Liver (tissue), 9 donors: ENCODE data around the gene WDR37. TPM values are rescaled to one million over a fixed set of nuclear protein-coding genes. Genes with fewer than 3 reads are reported as not detected.

Experiments
- DNase-seq: peaks from one replicate; pipeline ENCODE4 v3.0.0-alpha.2; 2017; ENCODE audit warnings: low spot score
- H3K27ac ChIP-seq, 2 donors: one replicate each; pipeline ENCODE4 v1.7.0; 2013; ENCODE audit warnings: inconsistent platforms in 2 of 2, low read length in 2 of 2, control low read depth in 1 of 2, low read depth in 1 of 2, mild to moderate bottlenecking in 1 of 2
- H3K27me3 ChIP-seq, 4 donors: one replicate each; pipeline versions ENCODE4 v1.6.1 to v1.7.0; 2013; ENCODE audit warnings: low read length in 3 of 4, inconsistent platforms in 1 of 4, mild to moderate bottlenecking in 1 of 4, moderate library complexity in 1 of 4; ENCODE audit not compliant: control insufficient read depth in 4 of 4, insufficient read depth in 4 of 4
- H3K36me3 ChIP-seq, 4 donors: one replicate each; pipeline versions ENCODE4 v1.6.1 to v1.7.0; 2013; ENCODE audit warnings: low read length in 3 of 4, mild to moderate bottlenecking in 3 of 4, low read depth in 1 of 4, moderate library complexity in 1 of 4; ENCODE audit not compliant: control insufficient read depth in 4 of 4, insufficient read depth in 3 of 4
- H3K4me1 ChIP-seq, 4 donors: one replicate each; pipeline versions ENCODE4 v1.6.1 to v1.7.0; 2013; ENCODE audit warnings: low read length in 3 of 4, mild to moderate bottlenecking in 3 of 4, moderate library complexity in 1 of 4; ENCODE audit not compliant: control insufficient read depth in 4 of 4, insufficient read depth in 4 of 4
- H3K4me3 ChIP-seq, 3 donors: one replicate each; pipeline versions ENCODE4 v1.6.1 to v1.7.0; 2013; ENCODE audit warnings: low read length in 3 of 3, control low read depth in 1 of 3, low read depth in 1 of 3, mild to moderate bottlenecking in 1 of 3
- H3K9ac ChIP-seq, 2 donors: one replicate each; pipeline ENCODE4 v1.7.0; 2013; ENCODE audit warnings: low read length in 2 of 2, mild to moderate bottlenecking in 2 of 2, moderate library complexity in 2 of 2, control low read depth in 1 of 2, low read depth in 1 of 2
- H3K9me3 ChIP-seq, 4 donors: one replicate each; pipeline versions ENCODE4 v1.6.1 to v1.7.0; 2013; ENCODE audit warnings: low read length in 3 of 4; ENCODE audit not compliant: control insufficient read depth in 4 of 4
- HNF4A ChIP-seq, 2 donors: conservative IDR thresholded peaks; 2 replicates each; pipeline ENCODE4 v1.6.1; 2016; ENCODE audit warnings: antibody characterized with exemption in 2 of 2, mild to moderate bottlenecking in 2 of 2
- HNF4G ChIP-seq: IDR thresholded peaks from 2 replicates; pipeline ENCODE4 v1.6.1; 2016; ENCODE audit warnings: antibody characterized with exemption
- JUND ChIP-seq, 2 donors: IDR thresholded peaks; 2 replicates each; pipeline ENCODE4 v1.6.1; 2016; ENCODE audit warnings: antibody characterized with exemption in 2 of 2
- RAD21 ChIP-seq, 2 donors: IDR thresholded peaks; 2 replicates each; pipeline ENCODE4 v1.6.1; 2016; ENCODE audit warnings: antibody characterized with exemption in 2 of 2, mild to moderate bottlenecking in 2 of 2
- RXRA ChIP-seq, 2 donors: IDR thresholded peaks; 2 replicates each; pipeline ENCODE4 v1.6.1; 2017 to 2018; ENCODE audit warnings: antibody characterized with exemption in 2 of 2, mild to moderate bottlenecking in 1 of 2
- TAF1 ChIP-seq: conservative IDR thresholded peaks from 2 replicates; pipeline ENCODE4 v1.6.1; 2016; ENCODE audit warnings: antibody characterized with exemption, mild to moderate bottlenecking
- YY1 ChIP-seq: IDR thresholded peaks from 2 replicates; pipeline ENCODE4 v1.6.1; 2016; ENCODE audit warnings: antibody characterized with exemption, mild to moderate bottlenecking
- WGBS: extraction: QIAGEN DNeasy Blood & Tissue Kit; methylation state at CpG from one replicate; pipeline ENCODE4 v1.1.7; 2013; 5-methylcytosine and 5-hydroxymethylcytosine counted together
- polyA plus RNA-seq, 2 donors: library from polyadenylated mRNA; stranded (reverse) in 1 of 2; unstranded in 1 of 2; fragments of 200-250 nt in 1 of 2; fragments of >200 nt in 1 of 2; fragmentation: Nextera tagmentation in 1 of 2; extraction: Ambion mirVana in 1 of 2; gene quantifications; one replicate each; pipeline versions ENCODE4 v1.2.1 to v1.2.3, GENCODE V29; 2013 to 2015
- total RNA-seq, 2 donors: library from RNA; depleted of rRNA; stranded (reverse); fragments of >200 nt; gene quantifications; one replicate each; pipeline ENCODE4 v1.2.3, GENCODE V29; 2014
- TF ChIP-seq, protein P1 (sequence below): fragments of 150-350 bp; IDR thresholded peaks from 2 replicates; pipeline ENCODE4 v1.5.1; 2017; ENCODE audit warnings: improper control_type of control experiment, low read depth, low read length; ENCODE audit not compliant: missing input control
- TF ChIP-seq, protein P2 (sequence below): IDR thresholded peaks from 2 replicates; pipeline ENCODE4 v1.6.1; 2016; ENCODE audit warnings: antibody characterized with exemption
- TF ChIP-seq, protein P3 (sequence below): IDR thresholded peaks from 2 replicates; pipeline ENCODE4 v1.6.1; 2016; ENCODE audit warnings: antibody characterized with exemption, mild to moderate bottlenecking
- donor health status: healthy.
- donor health status: healthy.
- donor health status: healthy.
- donor health status: healthy.
- donor health status: healthy.

The WDR37 gene
- total and polyA plus RNA-seq, 4 donors = 3.6 to 12.1 (median 5.6) TPM

DNA sequence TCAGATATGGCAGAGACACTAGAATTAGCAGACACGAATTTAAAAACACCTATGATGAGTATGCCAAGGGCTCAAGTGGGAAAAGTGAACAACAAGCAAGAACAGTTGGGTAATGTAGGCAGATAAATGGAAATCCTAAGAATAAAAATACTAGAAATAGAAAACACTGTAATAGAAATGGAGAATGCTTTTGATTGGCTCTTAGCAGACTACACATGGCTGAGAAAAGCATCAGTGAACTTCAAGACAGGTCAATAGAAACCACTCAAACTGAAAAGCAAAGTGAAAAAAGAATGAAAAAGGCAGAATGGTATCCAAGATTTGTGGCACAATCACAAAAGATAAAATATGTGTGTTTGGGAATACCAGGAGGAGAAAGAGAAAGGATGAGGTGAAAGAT lies 82.3 kb downstream of the WDR37 start:
- H3K9me3 ChIP-seq = peaks cover 0 to 3% (median 2%) of the 10 kb centered on the region in 4 donors
- WGBS = 66% methylated on average over 1 of the region's 1 CpG
- no peaks in the 10 kb centered on the region for H3K36me3 ChIP-seq
- DNase-seq = no peak
- H3K27ac ChIP-seq = no peak overlapping the region
- H3K4me1 ChIP-seq = no peaks in the 10 kb centered on the region
- H3K4me3 ChIP-seq = no peak overlapping the region
- H3K9ac ChIP-seq = no peak overlapping the region
- TF ChIP-seq HNF4G = no peak
- TF ChIP-seq, protein P1, sequence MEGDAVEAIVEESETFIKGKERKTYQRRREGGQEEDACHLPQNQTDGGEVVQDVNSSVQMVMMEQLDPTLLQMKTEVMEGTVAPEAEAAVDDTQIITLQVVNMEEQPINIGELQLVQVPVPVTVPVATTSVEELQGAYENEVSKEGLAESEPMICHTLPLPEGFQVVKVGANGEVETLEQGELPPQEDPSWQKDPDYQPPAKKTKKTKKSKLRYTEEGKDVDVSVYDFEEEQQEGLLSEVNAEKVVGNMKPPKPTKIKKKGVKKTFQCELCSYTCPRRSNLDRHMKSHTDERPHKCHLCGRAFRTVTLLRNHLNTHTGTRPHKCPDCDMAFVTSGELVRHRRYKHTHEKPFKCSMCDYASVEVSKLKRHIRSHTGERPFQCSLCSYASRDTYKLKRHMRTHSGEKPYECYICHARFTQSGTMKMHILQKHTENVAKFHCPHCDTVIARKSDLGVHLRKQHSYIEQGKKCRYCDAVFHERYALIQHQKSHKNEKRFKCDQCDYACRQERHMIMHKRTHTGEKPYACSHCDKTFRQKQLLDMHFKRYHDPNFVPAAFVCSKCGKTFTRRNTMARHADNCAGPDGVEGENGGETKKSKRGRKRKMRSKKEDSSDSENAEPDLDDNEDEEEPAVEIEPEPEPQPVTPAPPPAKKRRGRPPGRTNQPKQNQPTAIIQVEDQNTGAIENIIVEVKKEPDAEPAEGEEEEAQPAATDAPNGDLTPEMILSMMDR = no peak
- TF ChIP-seq, protein P2, sequence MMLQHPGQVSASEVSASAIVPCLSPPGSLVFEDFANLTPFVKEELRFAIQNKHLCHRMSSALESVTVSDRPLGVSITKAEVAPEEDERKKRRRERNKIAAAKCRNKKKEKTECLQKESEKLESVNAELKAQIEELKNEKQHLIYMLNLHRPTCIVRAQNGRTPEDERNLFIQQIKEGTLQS = no peak
- no peak for TF ChIP-seq RAD21 (IDR thresholded peaks at IDR 0.05)
- TF ChIP-seq YY1 = no peak
- no peak for TF ChIP-seq JUND (IDR thresholded peaks at IDR 0.05)
- H3K27me3 ChIP-seq = no peaks in the 10 kb centered on the region

DNA sequence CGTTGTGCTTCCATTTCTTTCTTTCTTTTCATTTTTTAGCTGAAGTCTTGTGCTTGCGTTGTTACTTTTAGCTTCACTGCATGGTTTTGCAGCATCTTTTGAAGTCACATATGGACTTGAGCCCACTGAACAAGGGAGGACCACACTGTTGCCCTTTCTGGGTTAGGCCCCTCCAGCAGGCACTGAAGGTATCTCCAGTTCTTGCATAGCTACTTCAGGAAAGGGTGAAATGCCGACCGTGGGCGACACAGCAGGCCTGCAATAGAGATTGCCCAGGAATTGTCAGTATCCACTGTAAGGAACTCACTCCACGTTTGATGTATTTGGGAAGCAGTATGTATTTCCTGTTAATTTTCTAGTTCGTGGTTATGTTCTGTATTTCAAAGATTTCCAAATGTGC lies 85.1 kb downstream of the WDR37 start:
- H3K9ac ChIP-seq = no peak overlapping the region
- 71% methylated on average over 7 of the region's 7 CpGs for WGBS
- no peaks in the 10 kb centered on the region for H3K4me1 ChIP-seq
- peak; percentile 1 for DNase-seq
- H3K27ac ChIP-seq = no peak overlapping the region
- TF ChIP-seq, protein P2 = no peak
- no peak for TF ChIP-seq HNF4A (conservative IDR thresholded peaks at IDR 0.05)
- TF ChIP-seq TAF1 = no peak
- no peak for TF ChIP-seq RXRA (IDR thresholded peaks at IDR 0.05)
- TF ChIP-seq, protein P3, sequence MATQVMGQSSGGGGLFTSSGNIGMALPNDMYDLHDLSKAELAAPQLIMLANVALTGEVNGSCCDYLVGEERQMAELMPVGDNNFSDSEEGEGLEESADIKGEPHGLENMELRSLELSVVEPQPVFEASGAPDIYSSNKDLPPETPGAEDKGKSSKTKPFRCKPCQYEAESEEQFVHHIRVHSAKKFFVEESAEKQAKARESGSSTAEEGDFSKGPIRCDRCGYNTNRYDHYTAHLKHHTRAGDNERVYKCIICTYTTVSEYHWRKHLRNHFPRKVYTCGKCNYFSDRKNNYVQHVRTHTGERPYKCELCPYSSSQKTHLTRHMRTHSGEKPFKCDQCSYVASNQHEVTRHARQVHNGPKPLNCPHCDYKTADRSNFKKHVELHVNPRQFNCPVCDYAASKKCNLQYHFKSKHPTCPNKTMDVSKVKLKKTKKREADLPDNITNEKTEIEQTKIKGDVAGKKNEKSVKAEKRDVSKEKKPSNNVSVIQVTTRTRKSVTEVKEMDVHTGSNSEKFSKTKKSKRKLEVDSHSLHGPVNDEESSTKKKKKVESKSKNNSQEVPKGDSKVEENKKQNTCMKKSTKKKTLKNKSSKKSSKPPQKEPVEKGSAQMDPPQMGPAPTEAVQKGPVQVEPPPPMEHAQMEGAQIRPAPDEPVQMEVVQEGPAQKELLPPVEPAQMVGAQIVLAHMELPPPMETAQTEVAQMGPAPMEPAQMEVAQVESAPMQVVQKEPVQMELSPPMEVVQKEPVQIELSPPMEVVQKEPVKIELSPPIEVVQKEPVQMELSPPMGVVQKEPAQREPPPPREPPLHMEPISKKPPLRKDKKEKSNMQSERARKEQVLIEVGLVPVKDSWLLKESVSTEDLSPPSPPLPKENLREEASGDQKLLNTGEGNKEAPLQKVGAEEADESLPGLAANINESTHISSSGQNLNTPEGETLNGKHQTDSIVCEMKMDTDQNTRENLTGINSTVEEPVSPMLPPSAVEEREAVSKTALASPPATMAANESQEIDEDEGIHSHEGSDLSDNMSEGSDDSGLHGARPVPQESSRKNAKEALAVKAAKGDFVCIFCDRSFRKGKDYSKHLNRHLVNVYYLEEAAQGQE = no peak
- TF ChIP-seq, protein P1 = no peak
- no peak overlapping the region for H3K4me3 ChIP-seq
- H3K36me3 ChIP-seq = no peaks in the 10 kb centered on the region
- peaks cover 0 to 11% (median 6%) of the 10 kb centered on the region in 4 donors for H3K9me3 ChIP-seq
- H3K27me3 ChIP-seq = no peaks in the 10 kb centered on the region
